H1 (cell line): ENCODE measurements around the gene EIF2B5. TPM values are rescaled to one million over a fixed set of nuclear protein-coding genes. Genes with fewer than 3 reads are reported as not detected.

Source experiments
- ASH2L ChIP-seq: fragments of 200-600, 300-600 bp; sonication (generic); IDR thresholded peaks from one replicate; pipeline ENCODE4 v1.7.1; 2017; ENCODE audit warnings: low read length
- CBX8 ChIP-seq: fragments of 300-800, 300-1000 bp; sonication (generic); IDR thresholded peaks from 2 replicates; pipeline ENCODE4 v1.7.1; 2016; ENCODE audit warnings: low read depth, low read length, borderline replicate concordance
- CHD1 ChIP-seq: IDR thresholded peaks from 2 replicates; pipeline ENCODE4 v1.6.1; 2012; ENCODE audit warnings: low read depth, low read length, improper control_type of control experiment
- CHD2 ChIP-seq: IDR thresholded peaks from 2 replicates; pipeline ENCODE4 v1.6.1; 2012; ENCODE audit warnings: low read length, improper control_type of control experiment
- CREB1 ChIP-seq: IDR thresholded peaks from 2 replicates; pipeline ENCODE4 v1.6.1; 2012; ENCODE audit warnings: inconsistent platforms
- EP300 ChIP-seq, 2 experiments: IDR thresholded peaks; 1 replicate in 1 of 2; 2 replicates in 1 of 2; pipeline ENCODE4 v1.6.1; 2011 to 2012; ENCODE audit warnings: low read depth in 2 of 2, low read length in 2 of 2, mild to moderate bottlenecking in 2 of 2, borderline replicate concordance in 1 of 2, inconsistent platforms in 1 of 2, moderate library complexity in 1 of 2
- GTF2F1 ChIP-seq: IDR thresholded peaks from 2 replicates; pipeline ENCODE4 v1.6.1; 2012; ENCODE audit warnings: low read depth, low read length, improper control_type of control experiment, borderline replicate concordance
- HDAC2 ChIP-seq, 2 experiments: fragments of 300-600 bp in 1 of 2; sonication (generic) in 1 of 2; IDR thresholded peaks; 2 replicates each; pipeline ENCODE4 v1.6.1; 2011 to 2012; ENCODE audit warnings: low read depth in 2 of 2, low read length in 2 of 2, mild to moderate bottlenecking in 2 of 2, moderate library complexity in 2 of 2, borderline replicate concordance in 1 of 2, inconsistent platforms in 1 of 2
- KDM4A ChIP-seq: IDR thresholded peaks from one replicate; pipeline ENCODE4 v1.7.1; 2012; ENCODE audit warnings: low read depth, mild to moderate bottlenecking, moderate library complexity, low read length, inconsistent platforms; ENCODE audit not compliant: severe bottlenecking
- KDM5A ChIP-seq: fragments of 200-600 bp; IDR thresholded peaks from 2 replicates; pipeline ENCODE4 v1.7.1; 2012; ENCODE audit warnings: mild to moderate bottlenecking, low read length, inconsistent platforms, mixed read lengths
- NRF1 ChIP-seq: IDR thresholded peaks from 2 replicates; pipeline ENCODE4 v1.6.1; 2011; ENCODE audit warnings: mild to moderate bottlenecking, low read depth, low read length, improper control_type of control experiment
- PHF8 ChIP-seq: fragments of 200-600 bp; sonication (generic); conservative IDR thresholded peaks from 2 replicates; pipeline ENCODE4 v1.7.1; 2012; ENCODE audit warnings: low read depth, mild to moderate bottlenecking, inconsistent platforms, low read length, moderate library complexity
- POLR2A ChIP-seq, 2 experiments: IDR thresholded peaks; 1 replicate in 1 of 2; 2 replicates in 1 of 2; pipeline ENCODE4 v1.6.1; 2011; ENCODE audit warnings: low read depth in 2 of 2, low read length in 2 of 2, mild to moderate bottlenecking in 2 of 2; ENCODE audit errors: control extremely low read depth in 1 of 2
- RAD21 ChIP-seq, 2 experiments: IDR thresholded peaks in 1 of 2; conservative IDR thresholded peaks in 1 of 2; 2 replicates each; pipeline ENCODE4 v1.6.1; 2011; ENCODE audit warnings: low read depth in 2 of 2, low read length in 2 of 2, improper control_type of control experiment in 1 of 2, inconsistent platforms in 1 of 2, mild to moderate bottlenecking in 1 of 2, moderate library complexity in 1 of 2
- SAP30 ChIP-seq: fragments of 300-600 bp; sonication (generic); IDR thresholded peaks from 2 replicates; pipeline ENCODE4 v1.7.1; 2012; ENCODE audit warnings: low read length, moderate library complexity, mild to moderate bottlenecking, inconsistent platforms; ENCODE audit not compliant: insufficient read depth, insufficient replicate concordance
- SIN3A ChIP-seq, 2 experiments: IDR thresholded peaks in 1 of 2; conservative IDR thresholded peaks in 1 of 2; 2 replicates each; pipeline ENCODE4 v1.6.1; 2011 to 2012; ENCODE audit warnings: low read length in 2 of 2, improper control_type of control experiment in 1 of 2, low read depth in 1 of 2, mild to moderate bottlenecking in 1 of 2
- SIRT6 ChIP-seq: IDR thresholded peaks from one replicate; pipeline ENCODE4 v1.7.1; 2012; ENCODE audit warnings: low read length, inconsistent platforms
- TAF7 ChIP-seq: optimal IDR thresholded peaks from 2 replicates; pipeline ENCODE3; 2011; ENCODE audit warnings: low read depth, mild to moderate bottlenecking, inconsistent platforms, low read length, moderate library complexity, borderline replicate concordance
- TCF12 ChIP-seq: IDR thresholded peaks from 2 replicates; pipeline ENCODE4 v1.6.1; 2011; ENCODE audit warnings: low read depth, mild to moderate bottlenecking, low read length
- TEAD4 ChIP-seq: IDR thresholded peaks from 2 replicates; pipeline ENCODE4 v1.6.1; 2012; ENCODE audit warnings: low read depth, low read length, inconsistent platforms, mixed read lengths
- YY1 ChIP-seq: IDR thresholded peaks from 2 replicates; pipeline ENCODE4 v1.6.1; 2011; ENCODE audit warnings: low read depth, mild to moderate bottlenecking, low read length
- polyA plus RNA-seq, 7 experiments: library from polyadenylated mRNA; depleted of rRNA in 3 of 7; stranded (reverse) in 5 of 7; unstranded in 2 of 7; fragments of >200 nt in 5 of 7; fragments of 200-250 nt in 2 of 7; gene quantifications; 1 replicate in 5 of 7; 2 replicates in 1 of 7; 4 replicates in 1 of 7; pipeline versions ENCODE4 v1.2.1 to v1.2.3, GENCODE V29; 2011 to 2013; ENCODE audit warnings: missing spikeins in 2 of 7, mixed read lengths in 2 of 7
- total RNA-seq: library from RNA; stranded (reverse); fragmentation: NEBNext Ultra II Directional; extraction: Animal tissue kit (Norgen Biotek cat#: 25700); gene quantifications from 2 replicates; pipeline ENCODE4 v1.2.1, GENCODE V29; 2021
- TF ChIP-seq, protein P1 (sequence below): IDR thresholded peaks from 2 replicates; pipeline ENCODE4 v1.6.1; 2012; ENCODE audit warnings: inconsistent platforms

The EIF2B5 gene
- total and polyA plus RNA-seq, 2 of the 8 experiments (the other 6 are each of a cell fraction or from before 2014, with no cell fraction given), result 33.1 to 40.0 TPM

DNA sequence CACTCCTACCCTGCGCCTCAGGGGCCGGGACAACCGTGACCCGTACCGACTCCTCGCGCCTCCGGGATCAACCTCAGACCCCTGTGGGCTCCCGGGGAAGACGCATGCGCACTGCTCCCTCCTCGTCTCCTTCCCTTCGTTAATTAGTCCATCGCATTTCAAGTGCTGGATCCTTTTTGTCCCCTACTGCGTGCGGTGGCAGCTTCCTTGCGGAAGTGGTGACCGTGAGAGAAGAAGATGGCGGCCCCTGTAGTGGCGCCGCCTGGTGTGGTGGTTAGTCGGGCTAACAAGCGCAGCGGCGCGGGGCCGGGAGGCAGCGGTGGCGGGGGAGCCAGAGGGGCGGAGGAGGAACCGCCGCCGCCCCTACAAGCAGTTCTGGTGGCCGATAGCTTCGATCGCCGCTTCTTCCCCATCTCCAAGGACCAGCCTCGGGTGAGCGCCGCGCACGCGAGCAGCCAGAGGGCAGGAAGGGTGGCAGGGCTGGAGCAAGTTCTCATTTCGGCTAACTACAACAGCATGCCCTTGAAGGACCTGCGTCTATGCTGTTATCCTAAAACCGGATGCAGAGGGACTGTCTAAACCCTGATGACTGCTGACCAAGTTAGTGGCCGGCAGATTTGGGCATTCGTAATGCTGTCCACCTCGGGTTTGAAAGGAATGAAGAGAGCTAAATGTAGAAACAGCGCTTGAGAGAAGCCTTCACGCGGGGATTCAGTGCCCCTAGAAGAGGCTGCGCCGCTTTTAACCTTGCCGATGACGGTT lies at the start of gene EIF2B5 (continued):
- no peak for TF ChIP-seq TCF12
- no peak for TF ChIP-seq CHD1
- TF ChIP-seq KDM5A, result peak; percentile 32; the same call in 1 of the 2 replicates
- TF ChIP-seq KDM4A, result peak; percentile 66
- peak; percentile 85 for TF ChIP-seq PHF8
- 0 out of 4 replicates have a peak, but pooled peaks of 1 of the 2 experiments have one; percentile 76 for TF ChIP-seq HDAC2 (IDR thresholded peaks at IDR 0.05; ENCODE audit: borderline replicate concordance in 1 of 2, low read depth in 2 of 2, low read length in 2 of 2)
- 0 out of 2 replicates have a peak, but pooled peaks have one; percentile 9 for TF ChIP-seq CHD2
- TF ChIP-seq CBX8, result no peak
- 0 out of 2 replicates have a peak, but pooled peaks have one; percentile 43 for TF ChIP-seq NRF1
- TF ChIP-seq SIRT6, result no peak
- peak; percentile 20; the same call in 1 of the 2 replicates for TF ChIP-seq TEAD4
- TF ChIP-seq YY1, result peak; percentile 94
- 0 out of 3 replicates have a peak, but pooled peaks of 1 of the 2 experiments have one; percentile 25 for TF ChIP-seq EP300 (IDR thresholded peaks at IDR 0.05; ENCODE audit: borderline replicate concordance in 1 of 2, low read depth in 2 of 2, low read length in 2 of 2)
- no peak for TF ChIP-seq GTF2F1
- TF ChIP-seq TAF7, result peak; percentile 88
- peak in 1 of 2 experiments; percentile 15; a peak in 1 of 4 replicates for TF ChIP-seq RAD21 (IDR thresholded peaks at IDR 0.05 in 1 of 2, conservative IDR thresholded peaks at IDR 0.05 in 1 of 2; ENCODE audit: low read depth in 2 of 2, low read length in 2 of 2)
- peak in 1 of 2 experiments; percentile 77; a peak in 2 of 4 replicates for TF ChIP-seq SIN3A (conservative IDR thresholded peaks at IDR 0.05 in 1 of 2, IDR thresholded peaks at IDR 0.05 in 1 of 2; ENCODE audit: low read depth in 1 of 2, low read length in 2 of 2)
- TF ChIP-seq POLR2A (IDR thresholded peaks at IDR 0.05; ENCODE audit: control extremely low read depth in 1 of 2, low read depth in 2 of 2, low read length in 2 of 2), result peak; percentile 83 to 85
- TF ChIP-seq, protein P1, sequence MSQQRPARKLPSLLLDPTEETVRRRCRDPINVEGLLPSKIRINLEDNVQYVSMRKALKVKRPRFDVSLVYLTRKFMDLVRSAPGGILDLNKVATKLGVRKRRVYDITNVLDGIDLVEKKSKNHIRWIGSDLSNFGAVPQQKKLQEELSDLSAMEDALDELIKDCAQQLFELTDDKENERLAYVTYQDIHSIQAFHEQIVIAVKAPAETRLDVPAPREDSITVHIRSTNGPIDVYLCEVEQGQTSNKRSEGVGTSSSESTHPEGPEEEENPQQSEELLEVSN, result 0 out of 2 replicates have a peak, but pooled peaks have one; percentile 45
- TF ChIP-seq CREB1, result peak; percentile 56; the same call in 1 of the 2 replicates
- peak; percentile 90 for TF ChIP-seq SAP30
- TF ChIP-seq ASH2L, result peak; percentile 94
